ENCODE measurements around the gene CALML5. TPM values are rescaled to one million over a fixed set of nuclear protein-coding genes. Genes with fewer than 3 reads are reported as not detected.

Gene CALML5
- total RNA-seq, 1 experiment from 2014 or later, result not detected

DNA sequence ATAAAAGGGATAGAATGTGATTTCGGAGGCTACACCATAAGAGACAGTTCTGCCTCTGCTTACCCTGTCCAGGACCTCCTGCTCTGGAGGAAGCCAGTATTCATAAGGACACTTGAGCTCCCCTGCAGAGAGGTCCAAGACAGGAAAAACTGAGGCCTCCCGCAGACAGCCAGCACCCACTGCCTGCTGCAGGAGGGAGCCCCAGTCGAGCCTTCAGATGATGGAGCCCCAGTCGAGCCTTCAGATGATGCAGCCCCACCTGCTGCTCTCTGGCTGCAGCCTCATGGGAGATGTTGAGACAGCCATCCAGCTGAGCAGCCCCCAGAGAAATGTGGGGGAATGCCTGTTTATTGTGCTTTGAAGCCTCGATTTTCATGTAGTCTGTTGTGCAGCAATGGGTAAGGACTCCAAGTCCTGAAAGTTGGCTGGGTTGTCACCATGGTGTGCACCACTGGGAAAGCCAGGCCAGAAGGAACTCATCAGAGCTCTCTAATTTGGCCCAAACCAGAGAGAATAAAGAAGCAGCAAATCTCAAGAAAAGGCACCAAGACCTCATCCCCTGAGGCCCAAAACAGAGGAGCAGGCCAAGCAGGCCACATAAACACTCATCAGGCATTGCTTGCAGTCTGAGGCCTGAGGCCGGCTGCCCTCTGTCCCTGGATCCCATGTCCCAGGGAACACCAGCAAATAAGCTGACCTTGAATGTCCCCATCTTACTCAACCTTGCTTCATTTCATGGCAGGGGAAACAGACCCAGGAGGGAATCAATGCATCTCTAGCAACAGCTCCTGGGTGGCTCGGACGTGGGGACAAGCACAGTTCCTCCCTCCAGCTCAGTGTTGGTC is 30.9 kb downstream of the CALML5 start:
- no peak overlapping the region for H3K4me3 ChIP-seq (ENCODE audit: low read depth, low read length, poor library complexity, severe bottlenecking)
- intact Hi-C loops (cut with micrococcal nuclease; ENCODE audit: unreplicated experiment), result no loop called here
- H3K36me3 ChIP-seq (ENCODE audit: insufficient read depth, low read length, poor library complexity, severe bottlenecking), result no peaks in the 10 kb centered on the region
- no peaks in the 10 kb centered on the region for H3K9me3 ChIP-seq (ENCODE audit: low read depth, low read length, poor library complexity, severe bottlenecking)
- ChIA-PET POLR2A (ENCODE audit: low non-redundant PET) (no interaction called here), CTCF (no interaction called here)
- no peak for DNase-seq (ENCODE audit: low spot score)
- TF ChIP-seq EZH2 (IDR thresholded peaks at IDR 0.05; ENCODE audit: borderline replicate concordance, low read depth, low read length, poor library complexity, severe bottlenecking), result no peak
- TF ChIP-seq, protein P1, sequence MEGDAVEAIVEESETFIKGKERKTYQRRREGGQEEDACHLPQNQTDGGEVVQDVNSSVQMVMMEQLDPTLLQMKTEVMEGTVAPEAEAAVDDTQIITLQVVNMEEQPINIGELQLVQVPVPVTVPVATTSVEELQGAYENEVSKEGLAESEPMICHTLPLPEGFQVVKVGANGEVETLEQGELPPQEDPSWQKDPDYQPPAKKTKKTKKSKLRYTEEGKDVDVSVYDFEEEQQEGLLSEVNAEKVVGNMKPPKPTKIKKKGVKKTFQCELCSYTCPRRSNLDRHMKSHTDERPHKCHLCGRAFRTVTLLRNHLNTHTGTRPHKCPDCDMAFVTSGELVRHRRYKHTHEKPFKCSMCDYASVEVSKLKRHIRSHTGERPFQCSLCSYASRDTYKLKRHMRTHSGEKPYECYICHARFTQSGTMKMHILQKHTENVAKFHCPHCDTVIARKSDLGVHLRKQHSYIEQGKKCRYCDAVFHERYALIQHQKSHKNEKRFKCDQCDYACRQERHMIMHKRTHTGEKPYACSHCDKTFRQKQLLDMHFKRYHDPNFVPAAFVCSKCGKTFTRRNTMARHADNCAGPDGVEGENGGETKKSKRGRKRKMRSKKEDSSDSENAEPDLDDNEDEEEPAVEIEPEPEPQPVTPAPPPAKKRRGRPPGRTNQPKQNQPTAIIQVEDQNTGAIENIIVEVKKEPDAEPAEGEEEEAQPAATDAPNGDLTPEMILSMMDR (conservative IDR thresholded peaks at IDR 0.05; ENCODE audit: low read depth, low read length), result no peak
- H3K4me1 ChIP-seq (ENCODE audit: insufficient read depth, low read length, poor library complexity, severe bottlenecking), result no peaks in the 10 kb centered on the region
- H3K27ac ChIP-seq (ENCODE audit: low read depth, low read length, poor library complexity, severe bottlenecking), result no peak overlapping the region
- BruUV-seq (replicated peaks), result no TSS peak
- no peaks in the 10 kb centered on the region for H3K27me3 ChIP-seq (replicated peaks; ENCODE audit: insufficient read depth, low read depth, low read length, poor library complexity)

DNA sequence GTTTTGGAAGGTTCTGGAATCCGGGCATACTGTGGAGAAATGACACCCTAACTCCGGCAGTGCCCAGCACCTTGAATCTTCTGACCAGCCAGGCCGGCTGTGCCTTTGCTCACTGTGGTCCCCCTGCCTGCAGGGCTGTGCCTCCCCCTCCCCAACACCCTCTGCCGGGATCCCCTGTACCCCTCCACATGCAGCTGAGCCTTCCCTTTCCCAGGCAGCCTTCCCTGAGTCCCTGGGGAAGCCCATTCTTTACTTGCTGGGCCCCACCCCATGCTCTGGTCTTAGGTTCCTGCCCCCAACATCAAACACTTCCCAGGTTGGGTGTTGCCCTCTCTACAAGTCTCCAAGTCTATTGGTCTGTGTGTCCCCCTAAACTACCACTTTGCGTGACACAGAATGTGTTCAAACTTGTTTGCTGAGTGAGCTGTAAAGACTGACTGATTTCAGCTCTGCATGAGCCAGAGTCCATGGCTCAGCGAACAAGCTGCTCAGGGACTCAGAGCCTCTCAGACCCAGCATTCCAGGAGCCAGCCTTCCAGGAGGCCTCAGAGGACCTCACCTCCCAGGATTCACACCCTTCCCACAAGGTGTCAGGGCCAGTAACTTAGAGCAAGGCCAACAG is 31.6 kb downstream of the CALML5 start:
- Histone ChIP-seq H3K4me1 (ENCODE audit: insufficient read depth, low read length, poor library complexity, severe bottlenecking) (no peaks in the 10 kb centered on the region), H3K27ac (ENCODE audit: low read depth, low read length, poor library complexity, severe bottlenecking) (no peak overlapping the region), H3K4me3 (ENCODE audit: low read depth, low read length, poor library complexity, severe bottlenecking) (no peak overlapping the region), H3K9me3 (ENCODE audit: low read depth, low read length, poor library complexity, severe bottlenecking) (no peaks in the 10 kb centered on the region), H3K36me3 (ENCODE audit: insufficient read depth, low read length, poor library complexity, severe bottlenecking) (no peaks in the 10 kb centered on the region), H3K27me3 (replicated peaks; ENCODE audit: insufficient read depth, low read depth, low read length, poor library complexity) (no peaks in the 10 kb centered on the region)
- TF ChIP-seq, protein P1 (conservative IDR thresholded peaks at IDR 0.05; ENCODE audit: low read depth, low read length), result no peak
- no peak for TF ChIP-seq EZH2 (IDR thresholded peaks at IDR 0.05; ENCODE audit: borderline replicate concordance, low read depth, low read length, poor library complexity, severe bottlenecking)
- POLR2A ChIA-PET (ENCODE audit: low non-redundant PET), result no interaction called here
- no peak for DNase-seq (ENCODE audit: low spot score)
- intact Hi-C loops (cut with micrococcal nuclease; ENCODE audit: unreplicated experiment), result no loop called here
- CTCF ChIA-PET, result no interaction called here
- BruUV-seq (replicated peaks), result no TSS peak

DNA sequence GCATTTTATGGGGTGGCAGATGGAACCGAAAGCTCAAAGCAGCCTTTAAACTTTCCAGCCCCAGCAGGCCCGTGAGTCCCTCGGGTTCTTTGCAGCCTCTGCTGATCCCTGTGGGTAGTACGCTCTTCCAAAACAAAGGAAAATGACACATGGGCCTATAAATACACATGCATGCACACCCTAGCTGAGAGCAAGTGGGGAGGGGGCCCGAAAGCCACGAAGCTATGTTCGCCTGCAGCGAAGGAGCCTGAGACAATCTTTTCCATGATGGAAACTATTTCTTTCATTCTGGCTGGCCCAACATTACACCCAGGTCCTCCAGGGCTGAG is 32.2 kb downstream of the CALML5 start:
- intact Hi-C loops (cut with micrococcal nuclease; ENCODE audit: unreplicated experiment), result no loop called here
- POLR2A ChIA-PET (ENCODE audit: low non-redundant PET), result no interaction called here

More for the DNA sequence above, 32.2 kb downstream of the CALML5 start:
- no peak for TF ChIP-seq EZH2 (IDR thresholded peaks at IDR 0.05; ENCODE audit: borderline replicate concordance, low read depth, low read length, poor library complexity, severe bottlenecking)
- TF ChIP-seq, protein P1 (conservative IDR thresholded peaks at IDR 0.05; ENCODE audit: low read depth, low read length), result no peak
- Histone ChIP-seq H3K9me3 (ENCODE audit: low read depth, low read length, poor library complexity, severe bottlenecking) (no peaks in the 10 kb centered on the region), H3K36me3 (ENCODE audit: insufficient read depth, low read length, poor library complexity, severe bottlenecking) (no peaks in the 10 kb centered on the region), H3K4me3 (ENCODE audit: low read depth, low read length, poor library complexity, severe bottlenecking) (no peak overlapping the region), H3K27me3 (replicated peaks; ENCODE audit: insufficient read depth, low read depth, low read length, poor library complexity) (no peaks in the 10 kb centered on the region), H3K4me1 (ENCODE audit: insufficient read depth, low read length, poor library complexity, severe bottlenecking) (no peaks in the 10 kb centered on the region), H3K27ac (ENCODE audit: low read depth, low read length, poor library complexity, severe bottlenecking) (no peak overlapping the region)
- CTCF ChIA-PET, result no interaction called here
- BruUV-seq (replicated peaks), result no TSS peak
- DNase-seq (ENCODE audit: low spot score), result no peak

Measured in A673 (cell line).